ENCODE data around the gene EMP3.

The EMP3 gene

GRCh38 chr19:48351341-48351752 lies 26.0 kb downstream of the EMP3 start:
- H3K27ac Mint-ChIP-seq: no peak overlapping the region
- peaks cover 3% of the 10 kb centered on the region for H3K4me1 Mint-ChIP-seq (ENCODE audit: low read depth)
- peaks cover 7% of the 10 kb centered on the region for H3K36me3 Mint-ChIP-seq (ENCODE audit: low read depth)
- H3K27me3 Mint-ChIP-seq: no peaks in the 10 kb centered on the region
- H3K9me3 Mint-ChIP-seq: no peaks in the 10 kb centered on the region
- no peak overlapping the region for H3K4me3 Mint-ChIP-seq

- Mint-ChIP-seq H3K4me1 (ENCODE audit: low read depth) (peaks cover 3% of the 10 kb centered on the region), H3K36me3 (ENCODE audit: low read depth) (peaks cover 11% of the 10 kb centered on the region), H3K27ac (no peak overlapping the region), H3K4me3 (no peak overlapping the region), H3K9me3 (no peaks in the 10 kb centered on the region), H3K27me3 (no peaks in the 10 kb centered on the region)
These were observed 28.3 kb downstream of the EMP3 start for GRCh38 chr19:48353677-48354076.

GRCh38 chr19:48354332-48354992 lies 29.1 kb downstream of the EMP3 start:
- Mint-ChIP-seq H3K4me1 (ENCODE audit: low read depth) (peaks cover 3% of the 10 kb centered on the region), H3K27me3 (no peaks in the 10 kb centered on the region), H3K9me3 (no peaks in the 10 kb centered on the region), H3K36me3 (ENCODE audit: low read depth) (peaks cover 11% of the 10 kb centered on the region), H3K27ac (no peak overlapping the region), H3K4me3 (no peak overlapping the region)

GRCh38 chr19:48355365-48355954 lies 30.1 kb downstream of the EMP3 start:
- Mint-ChIP-seq H3K27me3 (no peaks in the 10 kb centered on the region), H3K4me3 (no peak overlapping the region), H3K9me3 (no peaks in the 10 kb centered on the region), H3K27ac (no peak overlapping the region), H3K36me3 (ENCODE audit: low read depth) (peaks cover 11% of the 10 kb centered on the region), H3K4me1 (ENCODE audit: low read depth) (peaks cover 3% of the 10 kb centered on the region)

- H3K27ac Mint-ChIP-seq: no peak overlapping the region
- no peaks in the 10 kb centered on the region for H3K9me3 Mint-ChIP-seq
- H3K27me3 Mint-ChIP-seq: peaks cover 4% of the 10 kb centered on the region
- H3K4me3 Mint-ChIP-seq: no peak overlapping the region
- peaks cover 7% of the 10 kb centered on the region for H3K36me3 Mint-ChIP-seq (ENCODE audit: low read depth)
- peaks cover 10% of the 10 kb centered on the region for H3K4me1 Mint-ChIP-seq (ENCODE audit: low read depth)
These were observed 33.8 kb downstream of the EMP3 start for GRCh38 chr19:48359123-48359522.

- H3K4me1 Mint-ChIP-seq (ENCODE audit: low read depth): peaks cover 17% of the 10 kb centered on the region
- H3K4me3 Mint-ChIP-seq: no peak overlapping the region
- peaks cover 7% of the 10 kb centered on the region for H3K36me3 Mint-ChIP-seq (ENCODE audit: low read depth)
- no peaks in the 10 kb centered on the region for H3K9me3 Mint-ChIP-seq
- H3K27me3 Mint-ChIP-seq: peaks cover 4% of the 10 kb centered on the region
- no peak overlapping the region for H3K27ac Mint-ChIP-seq
These were observed 36.6 kb downstream of the EMP3 start for GRCh38 chr19:48361912-48362311.

- peaks cover 4% of the 10 kb centered on the region for H3K36me3 Mint-ChIP-seq (ENCODE audit: low read depth)
- peak overlapping the region; percentile 94 for H3K27ac Mint-ChIP-seq
- H3K4me3 Mint-ChIP-seq: peak overlapping the region; percentile 88
- no peaks in the 10 kb centered on the region for H3K9me3 Mint-ChIP-seq
- peaks cover 4% of the 10 kb centered on the region for H3K27me3 Mint-ChIP-seq
- peaks cover 17% of the 10 kb centered on the region for H3K4me1 Mint-ChIP-seq (ENCODE audit: low read depth)
These were observed 37.6 kb downstream of the EMP3 start for GRCh38 chr19:48362716-48363499.

- H3K4me3 Mint-ChIP-seq: peak overlapping the region; percentile 88
- peak overlapping the region; percentile 94 for H3K27ac Mint-ChIP-seq
- peaks cover 17% of the 10 kb centered on the region for H3K4me1 Mint-ChIP-seq (ENCODE audit: low read depth)
- H3K27me3 Mint-ChIP-seq: peaks cover 4% of the 10 kb centered on the region
- H3K9me3 Mint-ChIP-seq: no peaks in the 10 kb centered on the region
- H3K36me3 Mint-ChIP-seq (ENCODE audit: low read depth): peaks cover 2% of the 10 kb centered on the region
These were observed 38.1 kb downstream of the EMP3 start for GRCh38 chr19:48363500-48363809.

GRCh38 chr19:48363810-48364597 lies 38.7 kb downstream of the EMP3 start, which contains the start of the genes SYNGR4 and TMEM143:
TSS of gene SYNGR4 (plus strand) at chr19:48364367. CDS start at chr19:48365843, 1,476 bp downstream.
TSS of gene TMEM143 (minus strand) at chr19:48363940. CDS start at chr19:48363920, 20 bp downstream.
- Mint-ChIP-seq H3K9me3 (no peaks in the 10 kb centered on the region), H3K27ac (peak within 1 kb of the TSS; percentile 94), H3K4me1 (ENCODE audit: low read depth) (peaks cover 17% of the 10 kb centered on the region), H3K36me3 (ENCODE audit: low read depth) (no peaks in the 10 kb centered on the region), H3K4me3 (peak within 1 kb of the TSS; percentile 88), H3K27me3 (peaks cover 4% of the 10 kb centered on the region)

GRCh38 chr19:48364598-48365348 lies 39.4 kb downstream of the EMP3 start:
- H3K9me3 Mint-ChIP-seq: no peaks in the 10 kb centered on the region
- peaks cover 17% of the 10 kb centered on the region for H3K4me1 Mint-ChIP-seq (ENCODE audit: low read depth)
- peaks cover 4% of the 10 kb centered on the region for H3K27me3 Mint-ChIP-seq
- H3K4me3 Mint-ChIP-seq: peak overlapping the region; percentile 88
- peak overlapping the region; percentile 94 for H3K27ac Mint-ChIP-seq
- no peaks in the 10 kb centered on the region for H3K36me3 Mint-ChIP-seq (ENCODE audit: low read depth)

GRCh38 chr19:48365602-48366001 lies 40.2 kb downstream of the EMP3 start:
- no peak overlapping the region for H3K4me3 Mint-ChIP-seq
- no peaks in the 10 kb centered on the region for H3K9me3 Mint-ChIP-seq
- H3K36me3 Mint-ChIP-seq (ENCODE audit: low read depth): no peaks in the 10 kb centered on the region
- H3K27ac Mint-ChIP-seq: no peak overlapping the region
- peaks cover 4% of the 10 kb centered on the region for H3K27me3 Mint-ChIP-seq
- peaks cover 17% of the 10 kb centered on the region for H3K4me1 Mint-ChIP-seq (ENCODE audit: low read depth)

- no peaks in the 10 kb centered on the region for H3K36me3 Mint-ChIP-seq (ENCODE audit: low read depth)
- no peak overlapping the region for H3K4me3 Mint-ChIP-seq
- no peaks in the 10 kb centered on the region for H3K9me3 Mint-ChIP-seq
- H3K27ac Mint-ChIP-seq: no peak overlapping the region
- peaks cover 4% of the 10 kb centered on the region for H3K27me3 Mint-ChIP-seq
- H3K4me1 Mint-ChIP-seq (ENCODE audit: low read depth): peaks cover 15% of the 10 kb centered on the region
These were observed 42.5 kb downstream of the EMP3 start for GRCh38 chr19:48367855-48368254.

GRCh38 chr19:48368936-48369335 lies 43.6 kb downstream of the EMP3 start:
- H3K27me3 Mint-ChIP-seq: peaks cover 1% of the 10 kb centered on the region
- H3K4me3 Mint-ChIP-seq: no peak overlapping the region
- no peaks in the 10 kb centered on the region for H3K36me3 Mint-ChIP-seq (ENCODE audit: low read depth)
- H3K27ac Mint-ChIP-seq: no peak overlapping the region
- H3K9me3 Mint-ChIP-seq: no peaks in the 10 kb centered on the region
- peaks cover 9% of the 10 kb centered on the region for H3K4me1 Mint-ChIP-seq (ENCODE audit: low read depth)

- Mint-ChIP-seq H3K4me1 (ENCODE audit: low read depth) (no peaks in the 10 kb centered on the region), H3K27ac (no peak overlapping the region), H3K4me3 (no peak overlapping the region), H3K9me3 (no peaks in the 10 kb centered on the region), H3K36me3 (ENCODE audit: low read depth) (no peaks in the 10 kb centered on the region), H3K27me3 (no peaks in the 10 kb centered on the region)
These were observed 45.6 kb downstream of the EMP3 start for GRCh38 chr19:48370955-48371354.
